MM.1S (cell line): ENCODE measurements around the gene NHSL2.

ENCODE experiments used
- DNase-seq: peaks from one replicate; pipeline ENCODE4 v3.0.0-alpha.2; 2015
- H2AFZ ChIP-seq: fragments of 300-600 bp; sonication (generic); 2 replicates; pipeline ENCODE4 v1.6.0; 2016; ENCODE audit warnings: antibody characterized with exemption, low read length
- H3F3A ChIP-seq: fragments of 300-600 bp; sonication (generic); 2 replicates; pipeline ENCODE4 v1.6.1; 2016; ENCODE audit warnings: mild to moderate bottlenecking, antibody characterized with exemption, low read length, moderate library complexity, mixed read lengths; ENCODE audit not compliant: insufficient read depth
- H3K27ac ChIP-seq: fragments of 300-600 bp; sonication (generic); 2 replicates; pipeline ENCODE4 v1.5.1; 2016; ENCODE audit warnings: mild to moderate bottlenecking, low read length
- H3K27me3 ChIP-seq: fragments of 300-600 bp; sonication (generic); replicated peaks from 2 replicates; pipeline ENCODE4 v1.6.0; 2016; ENCODE audit warnings: low read length; ENCODE audit not compliant: insufficient read depth
- H3K36me3 ChIP-seq: fragments of 300-600 bp; sonication (generic); replicated peaks from 2 replicates; pipeline ENCODE4 v1.6.1; 2016; ENCODE audit warnings: mild to moderate bottlenecking, low read length, mixed read lengths; ENCODE audit not compliant: insufficient read depth
- H3K4me1 ChIP-seq: fragments of 300-600 bp; sonication (generic); 2 replicates; pipeline ENCODE4 v1.6.1; 2016; ENCODE audit warnings: low read length, mixed read lengths
- H3K4me2 ChIP-seq: fragments of 300-600 bp; sonication (generic); 2 replicates; pipeline ENCODE4 v1.6.0; 2016; ENCODE audit warnings: low read depth, low read length
- H3K4me3 ChIP-seq: fragments of 300-600 bp; sonication (generic); 2 replicates; pipeline ENCODE4 v1.5.1; 2016; ENCODE audit warnings: low read length, mixed read lengths
- H3K79me2 ChIP-seq: fragments of 300-600 bp; sonication (generic); 2 replicates; pipeline ENCODE4 v1.6.1; 2016; ENCODE audit warnings: mixed run types, low read length, mixed read lengths
- H3K9ac ChIP-seq: fragments of 300-600 bp; sonication (generic); 2 replicates; pipeline ENCODE4 v1.6.1; 2016; ENCODE audit warnings: low read length, mixed read lengths
- H3K9me2 ChIP-seq: fragments of 300-600 bp; sonication (generic); replicated peaks from 2 replicates; pipeline ENCODE4 v1.6.1; 2016; ENCODE audit warnings: mild to moderate bottlenecking, low read length, mixed read lengths; ENCODE audit not compliant: insufficient read depth
- H3K9me3 ChIP-seq: fragments of 300-600 bp; sonication (generic); replicated peaks from 2 replicates; pipeline ENCODE4 v1.6.1; 2016; ENCODE audit warnings: mild to moderate bottlenecking, low read length, mixed read lengths; ENCODE audit not compliant: insufficient read depth
- H4K20me1 ChIP-seq: fragments of 300-600 bp; sonication (generic); 2 replicates; pipeline ENCODE4 v1.6.1; 2016; ENCODE audit warnings: mild to moderate bottlenecking, low read length, moderate library complexity, mixed read lengths; ENCODE audit not compliant: insufficient read depth
- CTCF ChIP-seq: fragments of 300-600 bp; sonication (generic); IDR thresholded peaks from 2 replicates; pipeline ENCODE4 v1.5.1; 2016; ENCODE audit warnings: antibody characterized with exemption, low read length, mixed read lengths
- EZH2 ChIP-seq: fragments of 300-600 bp; sonication (generic); optimal IDR thresholded peaks from 2 replicates; pipeline ENCODE3; 2017; ENCODE audit warnings: low read depth, mild to moderate bottlenecking, antibody characterized with exemption, low read length, mixed read lengths
- EZH2phosphoT487 ChIP-seq: fragments of 300-600 bp; sonication (generic); IDR thresholded peaks from 2 replicates; pipeline ENCODE4 v1.6.1; 2018; ENCODE audit warnings: antibody characterized with exemption, low read length

NHSL2 gene

GRCh38 chrX:72020788-72021187 lies 110.1 kb downstream of the NHSL2 start:
- H3K27ac ChIP-seq, result no peak overlapping the region

GRCh38 chrX:72021975-72022374 lies 111.3 kb downstream of the NHSL2 start:
- no peak for DNase-seq
- TF ChIP-seq EZH2 (no peak), CTCF (peak; percentile 46), EZH2phosphoT487 (no peak)
- H3K4me2 ChIP-seq, result no peak overlapping the region

More at GRCh38 chrX:72020788-72021187, 110.1 kb downstream of the NHSL2 start:
- TF ChIP-seq CTCF, result no peak
- no peak for TF ChIP-seq EZH2phosphoT487
- no peak for TF ChIP-seq EZH2
- H3K9me2 ChIP-seq, result no peaks in the 10 kb centered on the region
- H2AFZ ChIP-seq, result no peak overlapping the region
- peak; percentile 53 for DNase-seq
- no peaks in the 10 kb centered on the region for H3F3A ChIP-seq
- no peaks in the 10 kb centered on the region for H3K36me3 ChIP-seq
- peaks cover 9% of the 10 kb centered on the region for H3K4me1 ChIP-seq
- H3K9ac ChIP-seq, result no peak overlapping the region
- no peak overlapping the region for H3K4me2 ChIP-seq
- H3K4me3 ChIP-seq, result no peak overlapping the region
- no peaks in the 10 kb centered on the region for H3K9me3 ChIP-seq
- H4K20me1 ChIP-seq, result no peaks in the 10 kb centered on the region
- no peaks in the 10 kb centered on the region for H3K27me3 ChIP-seq
- no peaks in the 10 kb centered on the region for H3K79me2 ChIP-seq

GRCh38 chrX:72023071-72023470 lies 112.4 kb downstream of the NHSL2 start:
- Histone ChIP-seq H3K27ac (no peak overlapping the region), H3K9me2 (no peaks in the 10 kb centered on the region), H4K20me1 (no peaks in the 10 kb centered on the region), H3K4me1 (peaks cover 9% of the 10 kb centered on the region), H3K9me3 (no peaks in the 10 kb centered on the region), H3K4me2 (no peak overlapping the region), H3K36me3 (no peaks in the 10 kb centered on the region), H2AFZ (no peak overlapping the region), H3K27me3 (no peaks in the 10 kb centered on the region), H3K79me2 (no peaks in the 10 kb centered on the region), H3K4me3 (no peak overlapping the region), H3K9ac (no peak overlapping the region), H3F3A (no peaks in the 10 kb centered on the region)
- no peak for TF ChIP-seq EZH2phosphoT487
- TF ChIP-seq EZH2, result no peak
- TF ChIP-seq CTCF, result no peak
- no peak for DNase-seq

More at GRCh38 chrX:72021975-72022374, 111.3 kb downstream of the NHSL2 start:
- Histone ChIP-seq H4K20me1 (no peaks in the 10 kb centered on the region), H3K9me3 (no peaks in the 10 kb centered on the region), H3K27me3 (no peaks in the 10 kb centered on the region), H3K9ac (no peak overlapping the region), H3K79me2 (no peaks in the 10 kb centered on the region), H3F3A (no peaks in the 10 kb centered on the region), H3K36me3 (no peaks in the 10 kb centered on the region), H3K9me2 (no peaks in the 10 kb centered on the region), H3K4me1 (peaks cover 9% of the 10 kb centered on the region), H3K27ac (no peak overlapping the region), H3K4me3 (no peak overlapping the region), H2AFZ (no peak overlapping the region)
